Colonic mucosa (tissue), 4 donors: Measurements from ENCODE around the gene IER5. TPM values are rescaled to one million over a fixed set of nuclear protein-coding genes. Genes with fewer than 3 reads are reported as not detected.

Source experiments
- DNase-seq: peaks from one replicate; pipeline ENCODE4 v3.0.0-alpha.2; 2020
- H3K27ac ChIP-seq: fragments of 200-600 bp; one replicate; pipeline ENCODE4 v1.8.0; 2021
- H3K27me3 ChIP-seq: fragments of 200-600 bp; one replicate; pipeline ENCODE4 v1.8.0; 2021
- H3K36me3 ChIP-seq: fragments of 200-600 bp; one replicate; pipeline ENCODE4 v1.8.0; 2021
- H3K4me1 ChIP-seq: fragments of 200-600 bp; one replicate; pipeline ENCODE4 v1.8.0; 2021; ENCODE audit warnings: mild to moderate bottlenecking
- H3K4me3 ChIP-seq: fragments of 200-600 bp; one replicate; pipeline ENCODE4 v1.8.0; 2021
- H3K9ac ChIP-seq, 2 donors: one replicate each; pipeline ENCODE4 v1.7.0; 2013; ENCODE audit warnings: control low read depth in 2 of 2, low read depth in 2 of 2, low read length in 2 of 2
- H3K9me3 ChIP-seq: fragments of 200-600 bp; one replicate; pipeline ENCODE4 v1.8.0; 2021
- CTCF ChIP-seq: fragments of 200-600 bp; IDR thresholded peaks from one replicate; pipeline ENCODE4 v1.8.0; 2022; ENCODE audit warnings: antibody characterized with exemption, mild to moderate bottlenecking
- intact Hi-C: fragments of 100-400 bp; cut with DNase I; formaldehyde crosslinking; loops from one replicate; pipeline ENCODE4 v1.14.1; 2022
- total RNA-seq, 2 donors: library from RNA; stranded (reverse); fragmentation: NEBNext Ultra II Directional in 1 of 2; extraction: Animal tissue kit (Norgen Biotek cat#: 25700) in 1 of 2; gene quantifications; one replicate each; pipeline ENCODE4 v1.2.1, GENCODE V29; 2021
- donor health status: healthy.
- donor health status: DM: no; HTN: no; CAD: no.
- donor health status: DM: no; HTN: no; CAD: no.

IER5 gene
- total RNA-seq, 2 donors from 2014 or later = 19.6 to 20.1 TPM

DNA sequence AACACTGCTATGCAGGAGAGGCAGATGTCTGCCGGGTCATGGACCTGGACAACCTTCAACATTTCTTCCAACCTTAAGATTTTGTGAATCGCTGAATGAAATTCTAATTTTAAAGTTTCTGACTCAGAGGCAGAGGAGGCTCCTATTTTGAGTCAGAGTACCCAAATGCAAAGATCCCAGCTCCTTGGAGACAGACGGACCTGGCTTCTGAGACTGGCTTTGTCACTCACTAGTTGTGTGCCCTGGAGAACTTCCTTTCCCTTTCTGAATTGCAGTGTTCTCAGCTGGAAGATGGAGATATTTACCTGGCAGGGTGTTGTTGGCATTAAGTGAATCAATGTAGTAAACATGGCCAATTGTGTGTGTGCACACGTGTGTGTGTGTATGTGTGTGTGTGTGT, 51.9 kb downstream of the IER5 start:
- Histone ChIP-seq H3K36me3 (no peaks in the 10 kb centered on the region), H3K9ac (no peak overlapping the region), H3K4me3 (no peak overlapping the region), H3K4me1 (no peaks in the 10 kb centered on the region), H3K9me3 (no peaks in the 10 kb centered on the region), H3K27ac (no peak overlapping the region), H3K27me3 (no peaks in the 10 kb centered on the region)
- TF ChIP-seq CTCF = no peak
- DNase-seq = no peak
- intact Hi-C loops = loop anchor here (5.0 to 10.0 kb wide), 3 partner anchors 103 to 258 kb away; no protein-coding TSS in a partner anchor

- Histone ChIP-seq H3K9ac (no peak overlapping the region), H3K9me3 (no peaks in the 10 kb centered on the region), H3K36me3 (no peaks in the 10 kb centered on the region), H3K27ac (no peak overlapping the region), H3K27me3 (no peaks in the 10 kb centered on the region), H3K4me1 (no peaks in the 10 kb centered on the region), H3K4me3 (no peak overlapping the region)
- no peak for TF ChIP-seq CTCF
- DNase-seq = no peak
- intact Hi-C loops = loop anchor here (5.0 to 10.0 kb wide), 3 partner anchors 104 to 259 kb away; no protein-coding TSS in a partner anchor
Observed at GRCh38 chr1:181140891-181141290, 52.4 kb downstream of the IER5 start.

DNA sequence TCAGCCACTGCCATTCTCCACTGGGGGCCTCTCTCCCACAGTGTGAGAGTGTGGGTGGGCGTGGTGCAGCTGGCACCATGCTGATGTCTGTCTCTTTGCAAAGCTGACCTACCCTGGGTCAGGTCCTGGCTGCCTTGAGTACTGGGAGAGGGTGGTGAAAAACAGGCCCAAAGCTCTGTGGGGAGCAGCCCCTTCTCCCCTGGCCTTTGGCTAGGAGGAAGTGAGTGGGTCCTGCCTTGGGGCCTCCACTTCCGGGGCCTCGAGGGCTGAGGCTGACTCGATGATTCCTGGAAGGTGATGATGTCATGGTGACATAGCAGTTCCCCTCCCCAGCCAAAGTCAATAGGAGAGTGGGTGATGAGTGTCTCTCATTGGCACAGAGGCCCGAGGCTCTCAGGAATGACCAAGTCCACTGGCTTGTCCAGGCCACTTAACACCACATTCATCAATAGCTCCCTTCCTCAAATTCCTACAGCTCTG, 53.0 kb downstream of the IER5 start:
- no peak overlapping the region for H3K27ac ChIP-seq
- intact Hi-C loops = loop anchor here (5.0 to 10.0 kb wide), 3 partner anchors 104 to 259 kb away; no protein-coding TSS in a partner anchor

More for the DNA sequence above, 53.0 kb downstream of the IER5 start:
- Histone ChIP-seq H3K4me3 (no peak overlapping the region), H3K9me3 (no peaks in the 10 kb centered on the region), H3K9ac (no peak overlapping the region), H3K27me3 (no peaks in the 10 kb centered on the region), H3K36me3 (no peaks in the 10 kb centered on the region), H3K4me1 (no peaks in the 10 kb centered on the region)
- TF ChIP-seq CTCF = no peak
- DNase-seq = no peak

Other genes starting within 250 kb of the IER5 start
- 1 to 10 TPM in 1 of 2 donors, under 1 TPM in 1; 0.74 to 2.1 TPM for gene KIAA1614, start 175.8 kb upstream of the IER5 start, total RNA-seq
- gene STX6, start 65.8 kb upstream of the IER5 start, total RNA-seq = 10 to 100 TPM; 16.1 to 19.3 TPM
- 1 to 10 TPM; 3.0 to 8.7 TPM for gene MR1, start 54.7 kb upstream of the IER5 start, total RNA-seq